Choroid plexus epithelial cell (primary cell): ENCODE measurements around the gene GALR3.

ENCODE experiments used
- DNase-seq: peaks from one replicate; pipeline ENCODE4 v3.0.0-alpha.2; 2010; ENCODE audit warnings: low read depth
- H3K4me3 ChIP-seq: 2 replicates; pipeline ENCODE4 v1.5.1; 2011; ENCODE audit warnings: low read depth, mild to moderate bottlenecking, control low read depth, low read length, moderate library complexity
- CTCF ChIP-seq: conservative IDR thresholded peaks from 2 replicates; pipeline ENCODE4 v1.5.1; 2011; ENCODE audit warnings: low read depth, mild to moderate bottlenecking, control low read depth, inconsistent platforms, low read length, moderate library complexity

GALR3 gene

GRCh38 chr22:37823134-37823985, at the start of gene GALR3:
Gene GALR3 (plus strand): TSS chr22:37823382. CDS start chr22:37823407, 25 bp downstream.
- no peak for TF ChIP-seq CTCF
- H3K4me3 ChIP-seq: no peak within 1 kb of the TSS
- no peak for DNase-seq

GRCh38 chr22:37774728-37775127, 48.5 kb upstream of the GALR3 start:
- TF ChIP-seq CTCF: no peak
- DNase-seq: no peak
- H3K4me3 ChIP-seq: no peak overlapping the region

- no peak for TF ChIP-seq CTCF
- DNase-seq: peak; percentile 60
- no peak overlapping the region for H3K4me3 ChIP-seq
These were observed 47.2 kb upstream of the GALR3 start for GRCh38 chr22:37775785-37776638.

- DNase-seq: no peak
- H3K4me3 ChIP-seq: no peak overlapping the region
- TF ChIP-seq CTCF: no peak
These were observed 46.6 kb upstream of the GALR3 start for GRCh38 chr22:37776639-37777005.

- peak; percentile 58 for DNase-seq
- no peak overlapping the region for H3K4me3 ChIP-seq
- no peak for TF ChIP-seq CTCF
These were observed 46.0 kb upstream of the GALR3 start for GRCh38 chr22:37777122-37777687.

- no peak overlapping the region for H3K4me3 ChIP-seq
- TF ChIP-seq CTCF: no peak
These were observed 44.7 kb upstream of the GALR3 start for GRCh38 chr22:37778370-37779009.

More at GRCh38 chr22:37778370-37779009, 44.7 kb upstream of the GALR3 start:
- DNase-seq: no peak
